ENCODE results near the gene STAT6.
"Not testable (repeated sequence)": the region's sequence is repeated elsewhere in the genome, so short reads cannot be mapped to it uniquely, and the experiment has no call there.

STAT6 gene

DNA sequence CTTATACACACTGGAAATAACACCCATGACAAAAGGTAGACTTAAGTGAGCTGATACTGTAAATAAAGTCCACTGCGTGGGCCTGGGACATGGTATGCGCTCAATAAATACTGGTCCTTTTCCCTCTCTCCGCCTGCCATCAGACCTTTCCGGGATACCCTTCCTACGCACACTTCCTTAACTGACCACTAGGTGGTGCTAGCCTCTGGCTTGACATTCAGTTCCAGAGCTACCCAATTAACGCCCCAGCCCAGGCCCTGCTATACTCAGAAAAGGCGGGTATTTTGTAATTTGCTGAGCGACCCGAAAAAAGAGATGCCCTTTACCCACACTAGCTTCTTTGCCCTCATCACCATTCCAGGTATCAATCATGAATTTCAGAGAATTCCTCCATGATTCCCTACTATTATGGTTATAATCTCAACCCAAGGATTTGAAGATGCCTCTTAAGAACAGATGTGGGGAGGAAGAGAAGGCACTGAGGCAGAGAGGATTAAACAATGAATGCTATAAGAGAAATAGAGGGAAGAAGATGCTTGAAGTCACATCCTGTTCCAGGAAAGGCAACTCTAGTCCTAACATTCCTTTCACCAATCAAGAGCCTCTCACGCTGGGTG is 13.2 kb upstream of the STAT6 start:
- peak in 1 of 2 experiments; percentile 67 for DNase-seq

DNA sequence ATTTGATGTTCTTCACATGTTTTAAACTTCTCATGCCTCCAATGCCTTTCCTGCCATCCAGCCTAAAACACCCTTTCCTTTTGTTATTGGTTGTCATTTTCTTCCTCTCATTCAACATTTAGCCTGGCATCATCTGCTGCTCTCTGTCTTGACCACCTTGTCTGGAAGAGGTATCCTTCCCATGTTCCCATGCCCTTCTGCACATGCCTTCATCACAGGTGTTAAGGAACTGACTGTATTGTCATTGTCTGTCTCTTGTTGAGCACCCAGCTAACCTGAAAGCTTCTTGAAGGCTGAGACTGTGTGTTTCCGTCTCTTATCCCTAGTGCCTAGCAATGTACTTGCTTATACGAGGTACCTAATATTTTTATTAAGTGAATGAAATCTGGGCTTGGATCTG is 12.7 kb upstream of the STAT6 start:
- DNase-seq: no peak

DNA sequence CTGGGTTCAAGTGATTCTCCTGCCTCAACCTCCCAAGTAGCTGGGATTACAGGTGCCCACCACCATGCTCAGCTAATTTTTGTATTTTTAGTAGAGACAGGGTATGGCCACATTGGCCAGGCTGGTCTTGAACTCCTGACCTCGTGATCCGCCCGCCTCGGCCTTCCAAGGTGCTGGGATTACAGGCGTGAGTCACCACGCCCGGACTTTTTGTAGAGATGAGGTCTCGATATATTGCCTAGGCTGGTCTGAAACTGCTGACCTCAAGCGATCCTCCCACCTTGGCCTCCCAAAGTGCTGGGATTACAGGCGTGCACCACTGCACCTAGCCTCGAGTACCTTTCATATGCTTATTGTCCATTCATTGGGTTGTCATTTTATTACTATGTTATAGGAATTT is 9.6 kb upstream of the STAT6 start:
- DNase-seq: not testable (repeated sequence)

DNA sequence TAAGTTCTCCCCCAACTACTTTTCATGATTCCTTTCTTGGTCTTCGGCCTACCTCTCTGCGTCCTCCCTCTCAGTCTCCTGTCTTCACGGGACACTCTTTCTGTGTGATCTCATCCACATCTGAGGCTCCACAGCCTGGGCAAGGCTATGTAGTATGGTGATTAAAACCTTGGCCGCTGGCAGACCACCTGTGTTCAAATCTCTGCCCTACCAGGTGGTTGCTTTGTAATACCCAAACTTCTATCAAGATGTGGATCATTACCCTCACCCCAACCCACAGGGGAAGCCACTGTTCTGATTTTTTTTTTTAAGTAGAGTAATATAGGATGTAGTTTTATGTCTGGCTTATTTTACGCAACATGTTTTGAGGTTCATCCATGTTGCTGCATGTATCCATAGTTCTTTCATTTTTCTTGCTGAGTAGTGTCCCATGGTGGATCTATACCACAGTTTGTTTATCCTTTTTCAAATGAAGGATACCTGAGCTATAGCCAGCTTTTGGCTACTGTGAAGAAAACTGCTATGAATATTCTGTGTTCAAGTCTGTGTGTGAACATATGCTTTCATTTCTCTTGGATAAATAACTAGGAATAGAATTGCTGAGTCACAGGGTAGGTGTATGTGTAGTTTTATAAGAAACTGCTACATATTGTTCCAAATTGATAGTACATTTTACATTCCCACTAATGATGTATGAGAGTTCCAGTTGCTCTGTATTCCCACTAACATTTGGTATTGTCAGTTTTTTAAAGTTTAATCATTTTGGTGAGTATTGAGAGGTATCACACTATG is 8.3 kb upstream of the STAT6 start:
- no peak for DNase-seq

GRCh38 chr12:57118711-57119271 is 7.6 kb upstream of the STAT6 start:
- no peak for DNase-seq

DNA sequence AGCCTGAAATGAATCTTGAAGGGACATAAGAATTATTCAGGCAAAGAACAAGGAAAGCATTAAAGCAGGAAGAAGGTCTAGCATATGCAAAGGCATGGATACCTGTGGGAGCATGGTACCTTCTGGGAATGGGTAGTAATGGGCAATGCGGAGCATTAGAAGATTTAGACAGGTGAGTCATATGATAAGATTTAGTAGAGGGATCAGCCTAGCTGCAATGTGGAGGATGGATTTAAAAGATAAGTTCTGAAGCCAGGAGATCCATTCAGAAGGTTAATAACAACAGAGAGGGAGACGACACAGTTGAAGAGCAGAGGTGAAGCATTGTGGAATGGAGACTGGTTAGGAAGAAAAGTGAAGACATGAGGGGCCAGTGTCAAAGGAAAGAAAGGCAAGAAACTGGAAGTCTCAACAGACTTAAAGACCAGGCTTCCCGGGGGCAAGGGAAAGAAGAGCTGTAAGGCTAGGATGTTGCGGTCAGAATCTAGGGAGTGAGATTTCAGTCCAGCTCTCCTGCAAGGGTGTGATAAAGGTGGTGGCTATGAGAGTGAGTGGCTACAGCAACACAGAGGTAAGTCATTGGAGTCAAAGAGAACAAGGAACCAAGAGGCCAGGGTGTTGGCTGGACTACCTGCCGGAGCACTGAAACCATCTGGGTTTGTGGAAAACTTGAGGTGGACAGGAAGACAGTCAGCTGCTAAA is 5.6 kb upstream of the STAT6 start:
- DNase-seq: no peak

DNA sequence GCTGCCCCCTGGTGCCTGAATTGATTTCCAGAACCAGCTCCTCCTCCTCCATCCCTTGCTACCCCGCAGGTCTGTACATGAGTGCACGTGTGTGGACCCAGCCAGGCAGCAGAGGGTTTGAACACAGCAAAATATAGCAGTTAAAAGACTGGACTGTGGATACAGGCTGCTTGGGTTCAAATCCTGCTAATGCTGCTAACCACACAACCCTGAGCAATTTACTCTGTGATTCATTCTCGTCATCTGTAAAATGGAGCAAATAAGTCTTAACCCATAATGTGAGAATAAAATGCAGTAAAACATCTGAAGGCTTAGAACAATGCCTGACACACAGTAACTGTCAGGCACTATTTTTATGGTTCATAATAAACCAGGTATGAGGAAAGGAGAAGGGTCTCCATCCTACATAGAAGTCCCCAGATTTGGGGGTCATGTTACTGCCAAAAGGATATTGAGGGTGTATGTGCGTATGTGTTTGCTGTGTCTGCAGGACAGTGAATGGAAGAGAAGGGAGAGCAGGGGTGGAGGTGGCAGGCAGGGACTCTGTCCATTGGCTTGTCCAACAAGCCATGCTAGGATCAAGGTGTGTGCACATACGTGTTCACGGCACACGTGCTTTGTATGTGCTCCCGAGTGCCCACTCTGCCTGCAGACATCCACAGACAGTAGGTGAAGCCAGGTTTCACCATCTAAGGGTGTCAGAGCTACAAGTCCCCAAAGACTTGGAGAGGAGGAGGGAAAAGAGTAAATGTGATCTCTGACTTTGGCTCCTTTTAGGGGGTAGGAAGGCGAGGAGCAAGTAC is 1.5 kb upstream of the STAT6 start:
- DNase-seq: peak in 1 of 2 experiments; percentile 20

DNA sequence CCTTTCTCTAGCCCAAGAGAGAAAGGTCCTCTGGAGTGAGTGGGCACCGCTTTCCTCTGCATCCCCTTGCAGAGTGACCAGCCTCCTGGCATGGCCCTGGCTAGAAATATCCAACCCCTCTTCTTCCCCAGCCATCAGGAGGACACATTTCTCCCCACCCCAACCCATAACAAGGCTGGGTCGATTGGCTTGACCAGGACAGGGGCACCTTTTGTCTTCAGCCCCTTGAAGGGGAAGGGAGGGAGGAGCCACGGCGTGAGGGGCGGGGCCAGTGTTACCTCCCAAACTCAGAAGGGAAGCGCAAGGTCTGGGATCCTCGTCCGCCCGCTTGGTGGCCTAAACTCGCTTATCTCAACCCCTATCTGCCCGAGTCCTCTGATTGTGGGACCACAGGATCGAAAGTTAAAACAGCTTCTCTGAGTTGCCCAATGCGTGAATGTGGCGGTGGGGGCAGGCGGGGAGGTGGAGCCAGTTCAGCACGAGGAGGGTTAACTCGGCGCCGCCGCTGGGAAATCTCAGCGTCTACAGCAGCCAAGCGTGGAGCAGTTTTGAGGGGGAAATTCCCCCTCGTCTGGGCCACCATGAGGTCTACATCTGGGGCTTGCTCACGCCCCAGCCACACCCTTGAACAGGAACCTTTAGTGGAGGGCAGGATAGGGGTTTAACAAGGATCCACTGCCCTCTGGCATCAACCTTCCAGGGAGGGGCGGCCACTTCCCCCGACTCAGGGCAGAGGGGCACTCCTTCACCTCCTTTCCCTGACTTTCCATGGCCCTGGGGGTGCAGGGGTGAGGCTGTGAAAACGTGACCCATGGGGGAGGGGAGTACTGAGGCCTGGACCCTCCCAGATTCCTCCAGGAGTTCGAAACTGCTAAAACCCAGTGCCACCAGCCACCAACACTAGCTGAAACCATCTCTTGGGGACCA is 795 bp downstream of the STAT6 start:
- no peak for DNase-seq

- no peak for DNase-seq
These were observed 1.7 kb downstream of the STAT6 start for GRCh38 chr12:57109207-57110103.

DNA sequence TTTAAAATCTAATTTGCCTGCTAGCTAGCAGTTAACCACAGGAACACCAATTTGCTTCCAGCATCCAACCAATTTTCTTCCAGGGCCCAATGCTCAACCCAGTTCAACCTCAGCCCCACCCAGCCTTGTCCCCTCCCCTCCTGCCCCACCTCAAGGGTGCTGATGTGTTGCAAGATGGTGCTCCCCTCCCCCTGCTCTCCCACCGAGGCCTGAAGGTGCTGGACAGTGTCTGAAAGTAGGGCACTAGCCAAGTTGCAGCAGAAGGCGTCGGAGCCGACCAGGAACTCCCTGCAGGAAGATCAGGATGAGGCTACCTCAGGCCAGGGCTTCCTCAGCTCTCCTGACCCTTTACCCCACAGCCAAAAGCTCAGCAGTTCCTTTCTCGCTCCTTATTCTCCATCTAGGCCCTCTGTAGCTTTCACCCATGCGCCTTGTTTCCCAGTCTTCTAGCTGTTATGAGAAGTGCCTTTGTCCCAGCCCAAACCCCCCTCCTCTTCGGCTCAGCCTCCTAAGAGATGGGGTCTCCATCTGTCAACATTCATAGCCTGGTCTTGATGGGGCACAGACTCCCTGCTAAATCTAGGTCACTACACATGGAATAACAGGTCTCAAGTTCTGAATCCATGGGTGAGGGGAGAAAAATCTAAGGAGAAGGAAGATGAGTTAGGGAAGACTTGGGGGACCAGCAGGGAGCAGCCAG is 3.6 kb downstream of the STAT6 start:
- no peak for DNase-seq

DNA sequence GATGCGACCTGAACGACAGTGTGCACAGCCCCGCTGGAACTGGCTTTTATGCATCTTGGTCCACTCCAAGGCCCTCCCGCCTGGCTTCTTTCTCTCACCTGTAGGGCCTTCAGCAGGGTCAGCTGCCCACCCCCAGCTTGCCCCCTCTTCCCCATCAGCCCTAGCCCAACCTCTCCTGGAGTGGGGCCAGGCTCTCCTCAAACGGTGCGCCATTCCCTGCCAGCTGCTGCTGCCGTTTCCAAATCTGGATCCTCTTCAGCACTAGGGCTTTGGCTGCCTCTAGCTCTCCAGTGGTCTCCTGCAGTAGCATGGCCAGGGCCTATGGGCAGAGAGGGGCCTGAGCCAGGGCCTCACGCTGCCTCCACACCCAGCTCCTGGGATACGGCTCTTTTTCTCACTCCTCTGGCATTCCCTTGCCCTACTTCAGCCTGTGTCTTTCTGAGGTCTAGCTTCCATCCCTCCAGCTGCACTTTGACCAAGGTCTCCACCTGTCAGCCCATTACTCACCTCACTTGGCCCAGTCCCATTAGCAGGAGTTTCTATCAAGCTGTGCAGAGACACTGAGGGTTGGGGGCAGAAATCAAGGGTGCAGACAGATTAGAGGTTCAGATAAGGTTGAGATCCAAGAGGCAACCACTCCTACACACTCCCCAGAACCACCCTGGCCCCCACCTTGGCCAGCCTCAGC is 5.0 kb downstream of the STAT6 start:
- DNase-seq: no peak

DNA sequence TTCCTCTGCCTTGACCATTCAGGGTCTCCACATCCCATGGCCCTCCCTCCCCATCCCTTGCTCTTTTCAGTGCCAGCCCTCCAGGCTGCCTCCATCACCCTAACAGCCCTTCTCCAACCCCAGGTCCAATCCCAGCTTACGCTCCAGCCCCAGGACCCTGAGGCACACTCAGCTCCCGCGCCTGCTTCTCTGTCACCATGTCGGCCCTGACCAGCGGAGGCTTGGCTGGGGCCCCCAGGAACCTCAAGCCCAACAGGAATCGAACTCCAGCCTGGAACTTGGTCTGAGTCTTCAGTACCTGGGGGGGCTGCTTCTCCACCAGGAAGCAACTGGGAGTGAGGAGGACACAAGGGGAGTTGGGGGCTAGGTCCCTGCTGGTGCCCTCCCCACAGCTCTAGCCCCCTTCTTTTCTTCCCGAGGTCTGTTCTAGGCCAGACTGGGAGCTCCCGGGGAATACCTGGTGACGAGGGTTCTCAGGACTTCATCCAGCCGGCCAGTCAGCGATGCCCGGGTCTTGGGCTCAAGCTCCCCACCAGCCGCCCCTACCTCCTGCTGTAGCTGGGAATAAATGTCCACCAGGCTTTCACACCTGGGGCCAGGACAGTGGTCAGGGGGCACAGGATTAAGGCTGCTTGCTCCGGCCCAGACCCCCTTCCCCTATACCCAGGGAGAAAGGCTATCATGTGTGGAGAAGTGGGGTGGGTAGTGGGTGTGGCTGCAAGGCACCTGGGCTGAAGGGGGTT is 6.0 kb downstream of the STAT6 start:
- DNase-seq: no peak

GRCh38 chr12:57104292-57104910 is 6.8 kb downstream of the STAT6 start:
- DNase-seq: no peak

GRCh38 chr12:57103856-57104255 is 7.3 kb downstream of the STAT6 start:
- DNase-seq: no peak

DNA sequence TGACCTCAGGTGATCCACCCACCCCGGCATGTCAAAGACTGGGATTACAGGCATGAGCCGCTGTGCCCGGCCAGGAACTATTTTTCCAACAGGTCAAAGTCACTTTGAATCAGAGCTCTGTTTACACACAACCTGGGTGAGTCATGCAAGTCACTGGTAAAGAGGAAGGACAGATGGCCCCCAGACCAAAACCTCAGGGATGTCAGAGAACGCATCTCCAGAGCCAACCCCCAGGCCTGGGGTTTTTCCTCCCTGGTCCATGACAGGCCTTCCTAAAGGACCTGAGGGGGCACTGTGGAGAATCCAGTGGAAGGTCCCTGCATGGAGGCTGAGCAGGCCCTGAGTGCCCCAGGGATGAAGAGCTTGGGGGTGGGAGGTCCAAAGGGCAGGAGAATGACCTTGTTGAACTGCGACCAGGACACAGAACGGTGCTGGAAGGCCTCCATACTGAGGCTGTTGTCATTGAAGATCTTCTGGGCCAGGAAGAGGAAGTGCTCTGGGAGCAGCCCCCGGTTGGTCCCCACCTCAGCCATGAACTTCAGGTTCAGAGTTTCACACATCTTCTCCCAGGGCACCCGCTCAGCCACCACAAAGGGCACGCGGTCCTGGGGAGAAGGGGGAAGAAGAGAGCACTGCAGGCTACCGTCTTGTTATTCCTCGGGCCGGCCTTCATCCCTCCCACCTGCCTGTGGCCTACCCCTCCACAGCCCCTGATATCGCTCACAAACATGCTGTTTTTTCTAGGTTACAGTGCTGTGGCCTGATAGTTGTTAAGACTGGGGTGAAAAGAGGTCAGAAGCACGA is 9.1 kb downstream of the STAT6 start:
- DNase-seq: no peak

GRCh38 chr12:57099766-57100165 is 11.4 kb downstream of the STAT6 start:
- DNase-seq: no peak

DNA sequence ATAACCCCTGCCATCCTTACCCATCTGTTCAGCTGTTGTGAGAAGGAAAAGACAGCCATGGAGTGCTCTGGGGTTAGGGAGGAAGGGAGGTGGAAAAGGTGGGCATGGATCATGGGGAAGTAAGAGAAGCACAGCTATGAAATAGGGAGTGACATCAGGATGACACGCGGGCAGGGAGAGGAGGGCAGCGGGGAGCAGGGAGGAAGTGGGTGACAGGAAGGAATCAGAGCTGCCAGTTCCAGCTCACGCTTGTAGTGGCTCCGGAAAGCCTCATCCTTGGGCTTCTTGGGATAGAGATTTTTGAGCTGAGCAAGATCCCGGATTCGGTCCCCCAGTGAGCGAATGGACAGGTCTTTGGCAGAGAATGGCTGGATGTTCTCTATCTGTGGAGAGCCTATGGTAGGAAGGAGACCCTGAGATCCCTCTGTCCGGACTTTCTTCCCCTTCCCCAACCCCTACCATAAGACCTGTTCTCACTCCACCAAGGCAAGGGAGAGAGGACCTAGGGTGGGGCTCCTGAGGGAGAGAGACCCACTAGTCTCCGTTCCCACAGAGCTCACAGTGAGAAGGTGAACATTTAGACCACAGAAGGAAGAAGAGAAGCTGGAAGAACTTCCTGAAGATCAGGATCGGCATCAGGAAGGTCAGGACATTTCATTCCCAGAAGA is 12.0 kb downstream of the STAT6 start:
- no peak for DNase-seq
